Measurements from ENCODE around the gene FNDC3B.
"Not testable (repeated sequence)": the region's sequence is repeated elsewhere in the genome, so short reads cannot be mapped to it uniquely, and the experiment has no call there.

Gene FNDC3B

DNA sequence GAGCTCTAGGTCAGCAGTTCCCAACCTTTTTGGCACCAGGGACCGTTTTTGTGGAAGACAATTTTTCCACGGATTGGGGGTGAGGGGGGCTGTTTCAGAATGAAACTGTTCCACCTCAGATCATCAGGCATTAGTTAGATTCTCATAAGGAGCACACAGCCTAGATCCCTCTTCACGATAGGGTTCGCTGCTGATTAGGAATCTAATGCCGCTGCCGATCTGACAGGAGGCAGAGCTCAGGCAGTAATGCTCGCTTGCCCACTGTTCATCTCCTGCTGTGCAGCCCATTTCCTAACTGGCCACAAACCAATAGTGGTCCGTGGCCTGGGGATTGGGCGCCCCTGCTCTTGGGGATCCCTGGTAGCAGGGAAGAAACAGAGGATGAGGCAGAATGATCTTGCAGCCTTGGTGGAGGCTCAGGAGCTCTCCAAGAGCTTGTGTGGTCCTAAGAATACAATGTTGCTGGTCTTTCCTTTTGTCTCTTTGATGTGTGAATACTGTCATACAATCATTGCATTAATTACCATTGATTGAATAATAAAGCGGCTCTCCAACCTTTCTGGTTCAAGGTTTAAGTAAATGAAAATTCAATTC, 183.2 kb downstream of the FNDC3B start:
- DNase-seq, result no peak

DNA sequence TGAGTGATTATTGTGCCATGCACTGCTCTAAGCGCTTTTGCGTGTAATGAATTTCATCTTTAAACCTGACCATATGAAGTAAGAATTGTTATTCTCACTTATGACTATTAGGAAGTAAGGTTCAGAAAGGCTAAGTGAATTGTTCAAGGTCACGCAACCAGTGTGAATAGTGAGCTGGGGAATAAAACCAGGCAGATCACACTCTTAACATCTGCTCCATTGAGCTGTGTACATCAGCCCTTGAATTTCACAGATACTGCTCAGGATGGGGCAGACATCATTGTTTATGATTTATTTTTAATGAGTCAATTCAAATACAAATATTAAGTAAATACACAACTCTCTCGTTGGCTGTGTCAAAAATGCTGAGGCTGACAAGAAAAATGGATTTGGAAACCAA, 184.5 kb downstream of the FNDC3B start:
- DNase-seq, result no peak

DNA sequence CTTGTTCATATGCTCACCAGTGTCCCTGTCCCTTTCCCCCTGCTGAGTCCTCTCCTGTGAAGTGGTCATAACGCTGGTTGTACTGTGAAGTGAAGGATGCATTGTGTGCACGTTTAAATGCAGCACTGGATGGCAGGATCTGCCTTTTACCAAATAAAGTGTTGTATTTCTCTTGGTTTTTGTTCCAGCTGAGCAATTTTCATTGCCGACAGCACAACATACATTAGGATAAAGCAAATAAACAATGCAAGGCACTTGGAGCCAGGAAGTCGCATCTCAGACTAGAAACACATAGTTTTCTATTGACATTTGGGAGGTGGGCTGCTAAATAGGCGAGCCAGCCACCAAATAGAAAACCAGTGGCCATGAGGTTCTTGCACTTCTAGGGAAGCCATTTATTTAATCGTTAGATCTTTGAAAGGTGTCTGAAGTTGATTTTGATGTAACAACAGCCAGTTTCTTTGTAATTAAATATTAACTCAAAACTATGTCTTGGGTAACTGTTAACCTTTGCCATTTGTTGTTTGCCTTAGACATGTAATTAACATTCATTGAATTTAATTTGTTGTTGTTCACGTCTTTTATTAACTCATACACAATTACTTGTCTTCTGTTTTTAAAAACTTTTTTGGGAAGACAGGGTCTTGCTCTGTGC, 185.3 kb downstream of the FNDC3B start:
- no peak for DNase-seq

DNA sequence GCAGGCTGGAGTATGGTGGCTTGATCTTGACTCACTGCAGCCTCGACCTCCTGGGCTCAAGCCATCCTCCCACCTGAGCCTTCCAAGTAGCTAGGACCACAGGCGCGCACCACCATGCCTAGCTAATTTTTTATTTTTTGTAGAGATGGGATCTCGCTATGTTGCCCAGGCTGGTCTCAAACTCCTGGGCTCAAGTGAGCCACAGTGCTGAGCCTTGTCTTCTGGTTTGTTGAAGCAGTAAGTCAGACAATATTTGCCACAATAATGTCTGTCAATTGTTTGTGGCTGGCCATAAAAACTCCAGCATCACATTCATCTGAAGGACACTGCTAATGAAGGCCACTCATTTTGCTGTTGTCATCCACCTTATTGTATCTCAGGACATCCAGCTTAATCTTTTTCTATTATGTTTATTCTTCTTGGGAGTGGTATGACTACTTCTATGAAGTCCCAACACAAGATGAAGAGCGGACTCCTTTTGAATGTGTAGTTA, 185.9 kb downstream of the FNDC3B start:
- DNase-seq, result no peak

DNA sequence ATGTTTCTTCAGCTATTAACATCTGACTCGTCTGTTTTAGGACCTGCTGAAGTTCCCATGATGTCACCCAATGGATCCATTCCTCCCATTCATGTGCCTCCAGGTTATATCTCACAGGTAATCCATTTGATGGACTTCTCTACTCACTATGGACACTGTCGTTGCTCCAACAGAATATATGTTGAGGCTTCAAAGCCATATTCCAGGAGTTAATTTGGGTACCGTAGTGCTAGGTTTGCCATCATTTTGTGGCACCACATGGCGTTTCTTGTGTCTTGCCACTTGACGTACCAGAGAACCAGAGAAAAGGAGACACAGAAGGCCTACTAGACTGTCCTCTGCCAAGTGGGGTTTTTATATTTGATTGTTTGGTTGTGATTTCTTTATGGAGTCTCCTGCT, 187.5 kb downstream of the FNDC3B start:
- DNase-seq, result no peak

DNA sequence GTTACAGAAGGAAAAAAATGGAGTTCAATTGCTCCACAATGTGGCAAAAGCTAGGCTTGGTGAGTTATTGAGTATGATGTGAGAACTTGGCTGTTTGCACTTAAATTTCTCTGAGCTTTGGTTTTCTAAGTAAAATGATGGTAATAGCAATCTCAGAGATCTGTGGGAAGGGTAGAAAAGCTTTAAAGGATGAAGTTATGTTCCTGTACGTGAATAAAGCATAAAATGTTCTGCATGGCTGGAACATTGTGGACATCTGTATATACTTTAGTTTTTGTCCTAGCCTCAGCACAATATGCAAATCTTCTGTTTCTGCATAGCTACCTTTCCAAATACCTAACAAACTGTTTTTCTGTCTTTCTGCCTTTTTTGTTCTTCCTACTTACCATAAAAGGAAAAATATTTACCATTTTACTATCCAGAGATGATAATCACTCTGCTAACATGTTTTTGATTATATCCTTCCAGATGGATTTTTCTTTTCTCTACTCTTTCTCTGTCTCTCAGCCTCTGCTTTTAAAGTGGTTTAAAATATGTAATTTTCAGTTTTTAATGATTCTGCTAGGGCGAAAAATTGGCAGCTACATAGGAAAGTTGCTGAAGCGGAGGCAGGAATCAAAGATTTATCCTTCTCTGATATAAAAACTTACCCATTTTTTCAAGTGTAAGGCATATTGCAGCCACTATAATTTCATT, 188.1 kb downstream of the FNDC3B start:
- DNase-seq, result no peak

DNA sequence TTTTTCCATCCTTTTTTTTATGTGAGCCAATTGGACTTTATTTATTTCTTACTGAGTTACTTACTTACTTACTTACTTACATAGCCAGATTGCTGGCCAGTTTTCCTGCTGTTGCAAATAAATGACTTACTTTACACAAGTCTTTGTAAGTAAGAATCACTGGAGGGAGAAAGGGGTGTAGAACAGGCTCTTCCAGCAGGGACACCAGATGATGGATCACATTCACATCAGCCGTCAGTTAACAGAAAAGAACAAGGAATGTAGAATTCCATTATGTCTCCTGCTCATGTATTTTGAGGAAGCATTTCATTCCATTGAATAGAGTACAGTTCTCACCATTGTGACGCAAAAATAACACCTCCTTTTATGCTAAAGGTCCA, 188.6 kb downstream of the FNDC3B start:
- DNase-seq, result no peak

DNA sequence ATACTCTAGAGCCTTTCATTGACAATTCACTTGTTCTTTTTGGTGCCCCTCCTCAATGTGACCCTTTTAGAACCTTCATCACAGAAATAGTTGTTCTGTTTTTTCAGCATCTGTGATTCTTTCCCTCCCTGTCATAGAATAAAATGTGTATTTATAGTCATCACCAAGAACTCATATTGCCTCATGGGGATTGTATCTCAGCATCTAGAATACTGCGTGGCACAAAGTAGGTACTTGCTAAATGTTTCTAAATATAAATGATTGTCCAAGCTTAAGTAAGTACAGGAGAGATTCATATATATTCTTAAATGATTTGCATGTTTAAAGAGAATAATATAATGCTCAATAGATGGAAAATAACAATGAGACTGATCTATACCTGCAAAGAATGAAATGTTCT, 190.1 kb downstream of the FNDC3B start:
- no peak for DNase-seq

DNA sequence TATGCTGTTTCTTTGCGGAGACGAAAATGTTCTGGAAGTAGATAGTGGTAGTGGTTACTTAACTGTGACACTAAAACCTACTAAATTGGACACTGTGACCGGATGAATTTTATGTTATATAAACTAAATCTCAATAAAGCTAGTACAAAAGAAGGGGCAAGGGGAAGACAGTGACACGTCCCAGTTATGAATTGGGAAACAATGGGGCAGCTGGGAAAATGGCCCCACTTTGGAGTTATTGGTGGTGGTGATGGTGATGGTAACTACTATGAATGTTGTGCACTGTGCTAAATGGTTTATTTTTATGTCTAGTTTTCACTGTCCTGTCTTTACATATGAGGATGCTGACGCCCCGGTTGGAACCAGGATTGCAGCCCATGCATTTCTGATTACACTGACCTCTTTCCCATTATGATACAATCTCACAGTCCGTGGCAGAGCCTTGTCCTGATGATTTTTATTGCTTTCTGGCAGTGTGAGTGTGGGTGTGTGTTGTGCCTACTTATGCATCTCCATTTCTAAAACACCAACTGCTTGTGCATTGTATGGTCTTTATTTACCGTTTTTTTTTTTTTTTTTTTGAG, 192.0 kb downstream of the FNDC3B start:
- DNase-seq, result no peak

DNA sequence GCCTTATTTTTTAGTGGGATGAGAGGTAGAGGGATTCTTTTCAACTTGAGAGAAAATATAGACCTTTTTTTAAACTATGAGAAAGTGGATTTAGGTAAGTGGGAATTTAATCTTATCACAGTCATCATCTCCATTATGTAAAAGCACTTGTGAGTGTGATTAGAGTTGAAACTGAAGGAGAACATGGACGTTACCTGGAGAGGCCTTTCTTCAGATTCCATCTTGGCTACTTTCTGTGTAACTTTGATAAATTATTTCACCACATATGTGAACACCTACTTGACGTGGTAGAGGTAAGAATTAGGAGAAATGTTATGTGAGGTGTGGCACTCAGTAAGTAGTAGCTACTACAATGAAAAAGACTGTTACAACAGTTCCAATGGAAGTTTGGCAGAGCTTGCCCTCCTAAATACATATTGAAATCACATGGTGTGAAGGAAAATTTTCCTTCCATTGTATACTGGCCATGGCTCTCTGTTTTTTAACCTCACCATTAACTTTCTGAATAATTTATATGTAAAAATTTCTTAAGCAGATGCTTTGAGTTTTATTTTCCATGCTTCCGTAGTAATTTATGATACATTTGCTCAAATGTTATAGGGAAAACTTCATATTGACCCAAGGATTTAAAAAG, 193.3 kb downstream of the FNDC3B start:
- no peak for DNase-seq

DNA sequence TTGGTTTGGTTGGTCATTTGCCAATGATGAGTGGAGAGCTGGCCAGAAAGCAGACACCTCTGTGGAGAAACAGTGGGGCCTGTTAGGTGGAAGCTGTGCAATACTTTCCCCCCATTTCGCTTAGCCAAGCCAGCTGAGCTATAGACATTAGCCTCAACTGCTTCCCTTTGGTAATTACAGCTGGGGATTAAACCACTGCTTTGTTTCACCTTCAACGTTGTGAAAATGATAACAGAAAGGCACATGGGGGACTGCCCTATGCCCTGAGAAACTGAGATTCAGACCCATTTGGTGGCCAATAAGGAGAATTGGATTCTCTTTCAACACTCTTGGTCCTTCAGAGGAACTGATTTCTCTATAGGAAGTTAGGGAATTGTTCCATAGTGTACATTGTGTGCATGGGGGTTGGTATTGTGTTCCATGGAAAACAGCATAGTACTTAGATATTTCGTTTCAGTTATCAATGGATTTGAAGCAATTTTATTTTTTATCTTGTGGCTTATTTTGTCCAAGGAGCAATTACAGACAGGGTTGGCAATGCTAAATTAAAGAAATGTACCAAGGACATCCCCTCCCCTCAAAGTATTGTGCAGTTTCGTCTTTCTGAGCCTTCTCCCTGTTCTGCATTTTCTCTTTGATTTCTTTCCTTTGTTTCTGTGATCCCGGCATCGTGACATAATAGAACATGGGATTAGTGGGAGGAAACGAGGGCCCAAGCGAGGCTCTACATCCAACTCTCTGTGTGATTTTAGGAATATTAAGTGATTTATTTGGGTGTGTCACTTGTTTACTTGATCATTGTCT, 194.3 kb downstream of the FNDC3B start:
- DNase-seq, result no peak

DNA sequence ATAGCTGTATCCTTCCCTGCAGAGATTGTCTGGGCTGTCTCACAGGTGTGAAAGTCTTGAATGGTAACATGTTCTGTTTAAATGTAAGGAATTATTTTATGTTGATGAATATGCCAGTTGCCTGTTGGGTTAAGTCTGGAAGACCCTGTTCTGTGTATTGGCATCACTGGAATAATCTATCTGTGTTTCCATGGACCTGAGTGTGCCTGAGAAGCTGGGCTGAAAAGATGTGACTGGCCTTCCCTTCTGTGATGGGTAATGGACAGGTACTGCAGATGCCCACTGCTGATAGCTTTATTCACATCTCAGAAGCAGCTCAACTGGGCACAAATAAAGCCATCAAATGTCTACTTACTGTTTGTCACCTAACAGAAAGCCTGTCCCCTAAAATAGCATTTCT, 196.3 kb downstream of the FNDC3B start:
- DNase-seq, result no peak

DNA sequence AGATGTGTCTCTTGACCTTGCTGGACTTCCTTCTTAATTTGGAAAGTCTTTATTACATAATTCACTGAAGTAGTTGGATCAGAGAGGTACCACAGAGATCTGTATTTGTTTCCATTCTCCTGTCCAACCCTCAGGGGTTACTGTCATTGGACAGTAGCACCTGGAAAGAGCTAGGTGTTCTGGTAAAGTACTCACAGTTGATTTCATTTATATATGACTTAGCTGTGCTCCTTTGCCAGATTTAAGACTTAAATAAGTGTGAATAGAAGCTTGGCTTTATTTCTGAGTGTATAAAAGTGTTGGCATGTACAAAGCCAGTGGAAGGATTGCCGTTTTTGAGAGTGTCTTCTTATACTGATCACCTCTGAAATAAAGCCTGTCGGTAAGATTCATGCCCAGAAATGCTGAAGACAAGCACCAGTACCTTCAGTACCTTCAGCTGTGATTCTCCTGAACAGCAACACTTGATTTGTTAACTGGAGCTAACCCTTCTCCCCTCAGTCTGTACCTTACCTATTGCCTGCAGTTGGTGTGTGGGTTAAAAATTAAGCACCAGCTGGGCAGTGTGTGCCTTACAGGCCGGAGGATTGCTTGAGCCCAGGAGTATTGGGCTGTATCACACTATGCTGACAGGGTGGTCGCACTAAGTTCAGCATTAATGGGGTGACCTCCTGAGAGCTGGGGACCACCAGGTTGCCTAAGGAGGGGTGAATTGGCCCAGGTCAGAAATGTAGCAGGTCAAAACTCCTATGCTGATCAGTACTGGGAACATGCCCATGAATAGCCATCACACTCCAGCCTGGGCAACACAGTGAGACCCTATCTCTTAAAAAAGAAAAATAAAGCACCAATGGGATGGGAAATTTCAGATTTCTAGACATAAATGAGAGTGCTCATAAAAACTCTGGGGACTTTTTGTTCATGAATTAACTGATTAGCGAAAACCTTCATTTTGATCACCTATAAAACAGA, 197.7 kb downstream of the FNDC3B start:
- DNase-seq, result no peak

DNA sequence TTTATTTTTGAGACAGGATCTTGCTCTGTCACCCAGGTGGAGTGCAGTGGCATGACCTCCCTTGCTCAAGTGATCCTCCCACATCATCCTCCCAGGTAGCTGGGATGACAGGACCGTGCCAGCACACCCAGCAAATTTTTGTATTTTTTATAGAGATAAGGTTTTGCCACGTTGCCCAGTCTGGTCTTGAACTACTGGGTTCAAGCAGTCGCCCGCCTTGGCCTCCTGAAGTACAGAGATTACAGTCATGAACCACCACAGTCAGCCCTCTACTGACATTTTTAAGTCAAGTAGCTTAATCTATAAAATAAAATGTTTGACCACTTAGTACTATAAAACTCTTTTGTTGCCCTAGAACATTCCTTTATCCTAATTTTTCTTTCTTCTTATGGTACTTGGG, 198.8 kb downstream of the FNDC3B start:
- no peak for DNase-seq

DNA sequence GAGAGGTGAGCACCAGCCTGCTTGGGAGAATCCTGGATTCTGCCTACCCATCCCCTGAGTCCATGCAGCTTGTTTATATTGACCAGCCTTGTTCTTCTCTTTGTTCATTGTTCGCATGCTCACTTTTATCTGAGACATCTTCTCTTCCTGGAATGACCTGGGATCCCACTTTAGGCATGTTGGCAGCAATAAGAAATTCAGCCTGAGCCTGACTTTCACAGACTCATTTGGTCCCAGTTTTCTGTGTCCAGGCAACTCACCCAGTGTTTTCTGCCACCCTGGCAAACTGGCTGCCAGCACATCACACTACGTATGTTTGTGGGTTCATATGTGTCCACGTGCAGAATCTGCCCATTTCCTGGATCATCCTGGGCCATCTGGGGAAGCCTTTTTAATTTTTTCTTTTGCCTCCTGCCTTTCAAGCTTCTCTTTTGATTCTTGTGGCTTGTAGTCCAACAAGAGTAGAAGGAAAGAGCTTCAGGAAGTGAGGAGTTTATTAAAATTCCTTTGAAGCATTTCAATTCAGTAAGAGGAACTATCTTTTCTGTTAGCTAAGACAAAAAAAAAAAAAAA, 199.9 kb downstream of the FNDC3B start:
- no peak for DNase-seq

DNA sequence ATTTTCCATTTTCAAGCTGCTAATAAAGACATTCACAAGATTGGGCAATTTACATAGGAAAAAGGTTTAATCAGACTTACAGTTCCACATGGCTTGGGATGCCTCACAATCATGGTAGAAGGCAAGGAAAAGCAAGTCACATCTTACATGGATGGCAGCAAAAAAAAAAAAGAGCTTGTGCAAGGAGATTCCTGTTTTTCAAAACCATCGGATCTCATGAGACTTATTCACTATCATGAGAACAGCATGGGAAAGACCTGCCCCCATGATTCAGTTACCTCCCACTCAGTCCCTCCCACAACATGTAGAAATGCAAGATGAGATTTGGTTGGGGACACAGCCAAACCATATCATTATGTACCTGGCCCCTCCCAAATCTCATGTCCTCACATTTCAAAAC, 202.0 kb downstream of the FNDC3B start:
- no peak for DNase-seq

DNA sequence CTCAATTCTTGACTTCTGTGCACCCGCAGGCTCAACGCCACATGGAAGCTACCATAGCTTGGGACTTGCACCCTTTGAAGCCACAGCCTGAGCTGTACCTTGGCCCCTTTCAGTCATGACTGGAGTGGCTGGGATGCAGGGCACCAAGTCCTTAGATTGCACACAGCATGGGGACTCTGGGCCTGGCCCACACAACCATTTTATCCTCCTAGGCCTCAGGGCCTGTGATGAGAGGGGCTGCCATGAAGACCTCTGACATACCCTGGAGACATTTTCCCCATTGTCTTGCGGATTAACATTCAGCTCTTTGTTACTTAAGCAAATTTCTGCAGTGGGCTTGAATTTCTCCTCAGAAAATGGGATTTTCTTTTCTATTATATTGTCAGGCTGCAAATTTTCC, 203.1 kb downstream of the FNDC3B start:
- not testable (repeated sequence) for DNase-seq

DNA sequence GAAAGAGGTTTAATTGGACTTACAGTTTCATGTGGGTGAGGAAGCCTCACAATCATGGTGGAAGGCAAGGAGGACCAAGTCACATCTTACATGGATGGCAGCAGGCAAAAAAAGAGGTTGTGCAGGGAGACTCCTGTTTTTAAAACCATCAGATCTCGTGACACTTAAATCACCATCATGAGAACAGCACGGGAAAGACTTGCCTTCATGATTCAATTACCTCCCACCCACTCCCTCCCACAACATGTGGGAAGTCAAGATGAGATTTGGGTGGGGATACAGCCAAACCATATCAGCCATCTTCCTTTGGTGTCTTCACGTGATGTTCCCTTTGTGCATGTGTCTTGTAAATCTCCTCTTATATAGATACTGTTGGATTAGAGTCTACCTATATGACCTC, 204.0 kb downstream of the FNDC3B start:
- DNase-seq, result not testable (repeated sequence)

DNA sequence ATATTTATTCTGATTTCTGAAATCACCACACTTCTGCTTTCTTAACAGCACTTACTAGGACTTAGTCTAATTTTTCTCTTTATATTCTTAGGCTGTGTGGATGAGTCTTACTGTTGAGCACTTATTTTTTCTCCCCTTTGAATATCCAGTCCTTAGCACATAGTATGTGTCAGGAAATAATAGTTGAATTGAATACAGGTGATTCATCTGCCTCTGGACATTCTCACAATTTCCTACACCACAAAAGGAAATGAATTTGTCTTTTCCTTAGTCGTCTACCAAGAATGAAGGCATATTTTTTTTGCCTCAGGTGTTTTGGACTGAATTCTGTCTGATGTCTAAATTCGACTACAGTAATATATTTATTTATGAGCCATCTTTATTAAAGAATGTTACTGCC, 204.6 kb downstream of the FNDC3B start:
- no peak for DNase-seq

DNA sequence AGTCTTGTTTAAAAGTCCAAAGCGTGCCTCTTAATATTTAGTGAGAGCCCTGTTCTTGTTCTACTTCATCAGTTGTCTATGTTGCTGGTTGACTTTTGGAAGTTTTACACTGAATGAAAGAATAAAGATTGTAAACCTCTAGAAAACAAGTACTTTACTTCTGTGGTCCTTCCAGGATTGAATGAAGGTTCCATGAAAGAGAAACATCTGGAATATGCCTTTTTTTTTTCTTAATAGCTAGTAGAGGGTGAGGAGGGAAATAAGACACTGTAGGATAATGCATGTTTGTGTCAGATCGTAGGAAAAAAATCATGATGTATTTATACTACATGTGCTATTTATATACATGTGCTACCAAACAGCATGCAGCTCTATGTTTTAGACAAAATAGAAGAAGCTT, 205.9 kb downstream of the FNDC3B start:
- DNase-seq, result no peak

Data from stimulated activated CD4-positive, alpha-beta T cell treated with anti-CD3 and anti-CD28 coated beads, Interleukin-4, amount 100 ng/mL, for 4 hours (primary cell).